SKM-1 treated with dmso at 0.1 percent for 144 hours (cell line): ENCODE data around the gene DOK1.

Experiments
- DNase-seq: peaks from one replicate; lab custom pipeline; 2025; ENCODE audit not compliant: unreplicated experiment; lab: John Stamatoyannopoulos, UW

Gene DOK1

GRCh38 chr2:74566754-74567085, 12.2 kb downstream of the DOK1 start:
- DNase-seq = no peak

- no peak for DNase-seq
These were observed 13.4 kb downstream of the DOK1 start for GRCh38 chr2:74567881-74568280.

- no peak for DNase-seq
These were observed 15.2 kb downstream of the DOK1 start for GRCh38 chr2:74569686-74570085.

- peak; percentile 28 for DNase-seq
These were observed 16.5 kb downstream of the DOK1 start for GRCh38 chr2:74571058-74571457.

- no peak for DNase-seq
These were observed 17.8 kb downstream of the DOK1 start for GRCh38 chr2:74572178-74572925.

- DNase-seq = peak; percentile 74
These were observed 19.4 kb downstream of the DOK1 start for GRCh38 chr2:74573747-74574562.

GRCh38 chr2:74575320-74575719, 20.8 kb downstream of the DOK1 start:
- DNase-seq = no peak

- DNase-seq = no peak
These were observed 21.8 kb downstream of the DOK1 start for GRCh38 chr2:74576211-74576862.

- peak; percentile 96 for DNase-seq
These were observed 22.3 kb downstream of the DOK1 start for GRCh38 chr2:74576863-74577229.

- peak; percentile 85 for DNase-seq
These were observed 22.9 kb downstream of the DOK1 start for GRCh38 chr2:74577448-74577847.

GRCh38 chr2:74578408-74578807, 23.9 kb downstream of the DOK1 start:
- DNase-seq = no peak

- no peak for DNase-seq
These were observed 26.9 kb downstream of the DOK1 start for GRCh38 chr2:74581463-74581862.

- DNase-seq = no peak
These were observed 27.7 kb downstream of the DOK1 start for GRCh38 chr2:74582184-74582583.

GRCh38 chr2:74583504-74583903, 29.0 kb downstream of the DOK1 start:
- DNase-seq = no peak

- DNase-seq = no peak
These were observed 29.6 kb downstream of the DOK1 start for GRCh38 chr2:74584088-74584645.

- DNase-seq = no peak
These were observed 31.1 kb downstream of the DOK1 start for GRCh38 chr2:74585406-74586185.

- peak; percentile 71 for DNase-seq
These were observed 33.3 kb downstream of the DOK1 start for GRCh38 chr2:74587664-74588277.

- no peak for DNase-seq
These were observed 34.1 kb downstream of the DOK1 start for GRCh38 chr2:74588664-74589063.

- no peak for DNase-seq
These were observed 39.6 kb downstream of the DOK1 start for GRCh38 chr2:74593826-74594772.
